GM18868 (cell line): Measurements from ENCODE around the gene TRIM15.
"Not testable (repeated sequence)": the region's sequence is repeated elsewhere in the genome, so short reads cannot be mapped to it uniquely, and the experiment has no call there.

ENCODE experiments used
- ATAC-seq: cut with Tn5 transposase; IDR thresholded peaks from one replicate; pipeline ENCODE4 v1.9.1; 2021; ENCODE audit warnings: mild to moderate bottlenecking, moderate library complexity; ENCODE audit not compliant: unreplicated experiment

Gene TRIM15

GRCh38 chr6:30160785-30161531 is 2.4 kb upstream of the TRIM15 start, which contains the start of gene TRIM10:
Gene TRIM10 (minus strand): TSS chr6:30161211. CDS start chr6:30160858, 353 bp downstream.
- no peak for ATAC-seq

- ATAC-seq = no peak
Measured at GRCh38 chr6:30162265-30163089, 869 bp upstream of the TRIM15 start.

GRCh38 chr6:30163918-30164654 is 740 bp downstream of the TRIM15 start:
- no peak for ATAC-seq

- ATAC-seq = no peak
Measured at GRCh38 chr6:30164714-30165113, 1.4 kb downstream of the TRIM15 start.

GRCh38 chr6:30165238-30165637 is 1.9 kb downstream of the TRIM15 start:
- not testable (repeated sequence) for ATAC-seq

- ATAC-seq = no peak
Measured at GRCh38 chr6:30167101-30167500, 3.8 kb downstream of the TRIM15 start.

- no peak for ATAC-seq
Measured at GRCh38 chr6:30168741-30169140, 5.4 kb downstream of the TRIM15 start.

- ATAC-seq = no peak
Measured at GRCh38 chr6:30169658-30170614, 6.6 kb downstream of the TRIM15 start.

GRCh38 chr6:30171677-30172471 is 8.5 kb downstream of the TRIM15 start:
- ATAC-seq = no peak

GRCh38 chr6:30172681-30173080 is 9.3 kb downstream of the TRIM15 start:
- no peak for ATAC-seq

GRCh38 chr6:30175765-30176164 is 12.4 kb downstream of the TRIM15 start:
- no peak for ATAC-seq

GRCh38 chr6:30178837-30179236 is 15.5 kb downstream of the TRIM15 start:
- ATAC-seq = no peak

- ATAC-seq = no peak
Measured at GRCh38 chr6:30180145-30180544, 16.8 kb downstream of the TRIM15 start.

GRCh38 chr6:30184417-30185031 is 21.2 kb downstream of the TRIM15 start:
- no peak for ATAC-seq

GRCh38 chr6:30185846-30186484 is 22.6 kb downstream of the TRIM15 start:
- ATAC-seq = no peak

GRCh38 chr6:30188541-30188940 is 25.2 kb downstream of the TRIM15 start:
- ATAC-seq = no peak

GRCh38 chr6:30192076-30192475 is 28.7 kb downstream of the TRIM15 start:
- no peak for ATAC-seq
